GM20431 (cell line): ENCODE measurements around the gene PTPRA.
"Not testable (repeated sequence)": the region's sequence is repeated elsewhere in the genome, so short reads cannot be mapped to it uniquely, and the experiment has no call there.

Experiments
- in situ Hi-C: fragments of 300-500 bp; cut with MseI, MboI; formaldehyde crosslinking; loops from one replicate; pipeline ENCODE4 v1.15.0; 2020; ENCODE audit warnings: low sequenced_read_pairs; ENCODE audit not compliant: unreplicated experiment

Gene PTPRA

DNA sequence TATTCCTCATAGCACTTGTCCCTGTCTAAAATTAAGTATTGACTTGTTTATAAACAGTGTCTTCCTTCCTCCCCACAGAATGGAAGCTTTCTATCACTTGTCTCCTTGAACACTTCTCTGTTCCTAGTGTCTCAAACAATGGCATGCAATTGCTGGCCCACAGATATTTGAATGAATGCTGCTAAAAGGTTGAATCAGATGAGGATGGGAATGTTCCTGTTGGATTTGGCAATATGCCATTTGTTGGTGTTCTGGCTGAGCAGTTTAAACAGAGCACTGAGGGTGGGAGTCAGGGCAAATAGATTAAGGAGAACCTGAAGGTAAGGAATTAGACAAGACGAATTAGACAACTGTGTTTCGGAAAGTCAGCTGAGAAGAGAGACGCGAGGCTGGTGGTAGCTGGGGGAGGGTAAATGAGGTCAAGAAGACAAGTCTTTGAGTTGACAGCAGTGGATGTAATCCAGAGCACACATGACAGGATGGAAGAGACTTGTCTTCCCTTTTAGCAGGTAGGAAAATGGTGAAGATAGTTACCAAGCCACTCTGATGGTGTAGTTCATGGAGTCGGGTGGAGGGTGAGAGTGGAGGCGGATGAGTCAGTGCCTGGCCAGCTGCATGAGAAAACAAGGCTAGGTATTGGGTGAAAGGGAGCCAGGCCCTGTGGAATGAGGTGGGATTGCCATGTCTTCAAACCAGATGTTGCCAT, 111.8 kb downstream of the PTPRA start:
- in situ Hi-C loops = no loop called here

DNA sequence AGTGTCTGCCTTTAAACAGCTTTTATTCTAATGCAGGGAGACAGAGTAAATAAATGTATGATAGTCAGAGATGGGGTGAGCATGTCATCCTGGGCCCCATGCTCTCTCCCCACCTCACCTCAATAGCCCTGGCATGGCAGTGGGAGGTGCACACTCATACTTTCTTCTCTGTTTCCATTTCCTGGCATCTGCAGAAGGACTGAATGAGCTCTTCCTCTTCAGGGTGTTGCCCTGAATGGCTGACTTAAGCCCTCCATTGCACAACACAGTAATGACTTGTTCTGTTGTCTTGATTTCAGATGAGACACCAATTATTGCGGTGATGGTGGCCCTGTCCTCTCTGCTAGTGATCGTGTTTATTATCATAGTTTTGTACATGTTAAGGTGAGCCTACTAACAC, 113.2 kb downstream of the PTPRA start:
- in situ Hi-C loops = no loop called here

DNA sequence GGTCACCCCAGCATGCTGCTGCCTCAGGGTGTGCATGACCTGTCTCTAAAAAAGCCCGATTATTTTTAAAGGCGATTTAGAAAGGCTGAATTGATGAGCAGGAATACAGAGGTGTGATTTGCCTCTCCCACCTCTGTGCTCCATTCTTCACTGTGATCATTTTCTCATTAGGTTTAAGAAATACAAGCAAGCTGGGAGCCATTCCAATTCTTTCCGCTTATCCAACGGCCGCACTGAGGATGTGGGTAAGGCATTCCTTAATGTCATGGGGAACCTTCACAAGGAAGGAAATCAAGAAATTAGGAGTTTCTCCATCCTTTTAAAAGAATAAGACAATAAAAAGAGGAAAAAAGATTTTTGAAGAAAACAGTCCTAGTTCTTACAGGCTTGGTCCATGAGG, 114.6 kb downstream of the PTPRA start:
- in situ Hi-C loops = no loop called here

DNA sequence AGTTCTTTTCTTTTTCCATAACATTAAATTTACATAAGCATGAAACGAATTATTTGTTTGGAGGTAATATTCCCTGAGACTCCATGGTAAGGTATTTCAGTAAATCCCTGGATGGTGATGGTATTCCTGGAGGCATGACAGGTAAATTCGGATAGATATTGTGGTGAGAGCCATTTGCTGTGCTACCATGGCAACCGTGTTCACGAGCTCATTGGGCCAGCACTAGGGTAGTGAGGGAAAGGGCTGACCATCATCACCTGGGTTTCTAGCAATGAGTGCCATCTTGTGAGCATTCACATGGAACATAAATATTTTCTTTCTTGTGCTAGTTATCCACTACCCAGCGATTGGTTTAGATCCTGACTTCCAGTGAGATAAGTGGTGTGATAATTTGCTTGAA, 118.3 kb downstream of the PTPRA start:
- in situ Hi-C loops = no loop called here

DNA sequence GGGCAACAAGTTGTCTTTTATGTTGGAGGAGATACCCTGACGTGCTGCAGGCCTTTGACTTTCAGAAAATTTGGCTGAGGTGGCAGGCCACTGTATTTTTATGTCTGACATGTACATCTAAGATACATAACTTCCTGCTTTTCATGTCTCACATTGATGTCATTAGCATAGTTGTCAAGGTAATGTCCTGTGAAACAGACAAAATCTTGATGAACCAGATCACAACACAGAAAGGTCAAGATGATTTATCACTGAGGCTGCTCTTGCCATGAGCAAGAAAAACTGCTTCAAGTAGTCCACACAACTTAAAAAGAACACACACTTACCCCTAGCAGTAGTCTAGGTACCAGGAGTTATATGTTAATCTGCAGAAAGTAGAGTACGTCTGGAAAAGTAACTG, 120.0 kb downstream of the PTPRA start:
- in situ Hi-C loops = no loop called here

DNA sequence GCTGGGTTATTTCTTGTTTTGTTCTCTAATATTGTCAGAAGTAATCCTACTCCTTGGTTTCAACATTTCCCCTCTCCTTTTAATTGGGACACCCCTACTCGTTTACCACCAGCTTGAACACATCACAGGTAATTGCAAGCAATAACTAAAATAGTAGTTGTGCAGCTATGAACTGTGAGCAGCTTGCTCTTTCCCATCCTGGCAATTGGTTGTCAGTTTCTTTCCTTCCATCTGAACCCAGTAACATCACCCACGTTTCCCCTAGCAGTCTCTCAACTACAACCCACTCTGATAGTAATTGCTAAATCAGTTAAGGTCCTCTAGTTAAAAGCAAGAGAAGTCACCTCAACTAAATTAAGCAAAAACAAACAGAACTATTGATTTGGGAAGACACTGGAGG, 122.5 kb downstream of the PTPRA start:
- in situ Hi-C loops = no loop called here

DNA sequence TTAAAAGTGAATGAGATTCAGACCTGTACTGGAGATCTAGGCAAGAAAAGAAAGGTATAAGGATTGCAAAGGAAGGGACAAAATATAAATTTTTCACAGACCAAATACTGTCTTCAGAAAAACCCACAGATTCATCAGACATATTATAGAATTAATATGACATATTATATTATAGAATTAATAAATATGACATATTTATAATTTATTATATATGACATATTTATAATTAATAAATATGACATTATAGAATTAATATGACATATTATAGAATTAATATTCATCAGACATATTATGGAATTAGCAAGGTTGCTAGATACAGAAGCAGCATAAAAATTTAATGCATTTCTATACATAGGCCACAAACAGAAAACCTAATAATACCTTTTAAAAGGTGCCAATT, 125.4 kb downstream of the PTPRA start:
- in situ Hi-C loops = no loop called here

DNA sequence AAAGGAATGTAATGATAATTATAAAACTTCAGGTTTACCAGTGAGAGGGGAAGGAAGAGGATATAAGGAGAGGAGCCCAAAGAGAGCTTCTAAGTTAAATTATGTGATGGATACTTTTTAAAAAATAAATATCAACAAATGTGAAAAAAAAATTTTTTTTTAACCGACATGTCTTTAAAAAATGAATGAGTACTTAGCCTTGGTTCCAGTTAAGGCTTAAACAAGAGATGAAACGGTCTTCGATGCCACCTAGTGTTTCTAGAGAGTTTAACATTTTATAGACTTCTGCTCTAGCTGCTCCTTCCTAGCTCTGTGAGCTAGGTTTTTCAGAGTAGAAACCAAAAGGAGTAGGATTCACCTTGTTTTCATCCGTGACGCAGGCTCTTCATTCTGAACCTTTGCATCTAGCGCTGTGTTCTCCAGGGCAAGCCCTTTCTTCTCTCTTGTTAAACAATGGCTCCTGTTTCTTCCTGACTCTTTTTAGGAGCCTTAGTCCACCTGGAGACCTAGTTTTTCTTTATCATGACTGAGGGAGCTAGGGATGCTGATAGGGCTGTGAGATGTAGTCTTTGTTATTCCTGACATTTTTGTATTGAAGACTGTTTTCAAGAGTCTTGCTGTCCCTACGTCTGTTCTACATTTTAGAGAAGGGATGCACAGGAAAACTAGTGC, 127.7 kb downstream of the PTPRA start:
- in situ Hi-C loops = no loop called here

DNA sequence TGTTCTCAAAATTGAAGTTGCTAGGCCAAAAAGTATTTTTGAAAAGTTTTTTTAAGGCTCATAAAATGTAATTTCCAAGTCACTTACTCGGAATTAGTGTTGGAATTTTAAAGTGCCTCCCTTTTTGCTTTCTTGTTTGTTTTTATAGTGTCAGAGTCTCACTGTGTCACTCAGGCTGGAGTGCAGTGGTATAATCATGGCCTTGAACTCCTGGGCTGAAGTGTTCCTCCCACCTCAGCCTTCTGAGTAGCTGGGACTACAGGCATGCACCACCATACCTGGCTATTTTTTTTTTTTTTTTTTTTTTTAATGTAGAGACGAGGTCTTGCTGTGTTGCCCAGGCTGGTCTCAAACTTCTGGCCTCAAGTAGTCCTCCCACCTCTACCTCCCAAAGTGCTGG, 130.1 kb downstream of the PTPRA start:
- in situ Hi-C loops = no loop called here

DNA sequence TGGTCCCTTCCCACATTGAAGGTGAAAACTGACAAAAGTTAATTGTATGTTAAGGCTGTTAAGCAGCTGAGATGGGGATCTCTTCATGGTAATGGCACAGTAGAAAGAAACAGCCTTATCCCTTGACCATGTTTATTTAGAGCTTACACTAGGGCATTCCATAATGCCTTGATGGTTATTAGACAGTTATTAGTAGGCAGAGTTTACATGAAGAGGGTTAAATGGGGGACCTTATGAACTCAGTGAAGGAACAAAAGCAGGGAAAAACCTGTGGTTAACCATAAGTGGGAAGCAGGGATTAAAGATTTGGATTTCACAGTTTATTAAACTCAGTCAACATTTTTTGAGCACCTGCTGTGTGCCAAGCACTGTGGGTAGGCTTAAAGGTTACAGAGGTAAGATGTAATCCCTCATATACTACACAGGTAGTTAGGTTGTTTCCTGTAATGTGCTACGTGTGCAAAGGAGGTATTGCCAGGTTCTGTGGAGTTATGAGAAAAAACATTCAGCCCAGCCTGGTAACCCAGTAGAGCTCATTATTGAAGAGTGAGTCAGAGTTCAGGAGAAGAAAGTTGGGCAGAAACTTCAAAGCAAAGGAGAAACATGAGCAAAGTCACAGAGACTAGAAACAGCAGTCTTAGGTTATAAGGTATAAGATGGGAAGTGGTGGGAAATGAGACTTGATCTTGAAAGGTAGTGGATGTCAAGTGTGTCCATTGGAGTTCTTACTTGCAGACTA, 137.9 kb downstream of the PTPRA start:
- in situ Hi-C loops = no loop called here

DNA sequence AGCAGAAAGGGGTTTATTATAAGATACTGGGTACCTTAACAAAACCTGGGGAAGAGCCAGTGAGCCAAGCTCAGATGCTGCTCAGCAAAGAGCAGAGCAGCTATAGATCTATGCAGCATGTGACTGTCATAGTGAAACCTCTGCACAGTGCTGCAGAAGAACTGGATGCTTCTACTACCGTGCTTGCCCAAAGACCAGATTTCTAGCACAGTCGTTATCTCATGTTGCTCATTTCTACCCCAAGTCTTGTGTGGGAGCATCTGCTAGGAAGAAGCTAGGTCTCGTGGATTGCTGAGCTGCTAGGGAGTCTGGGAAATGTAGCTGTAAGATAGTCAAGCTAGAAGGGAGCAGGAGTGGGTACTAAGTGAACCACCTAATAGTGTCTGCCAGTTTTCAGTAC, 138.5 kb downstream of the PTPRA start:
- in situ Hi-C loops = no loop called here

DNA sequence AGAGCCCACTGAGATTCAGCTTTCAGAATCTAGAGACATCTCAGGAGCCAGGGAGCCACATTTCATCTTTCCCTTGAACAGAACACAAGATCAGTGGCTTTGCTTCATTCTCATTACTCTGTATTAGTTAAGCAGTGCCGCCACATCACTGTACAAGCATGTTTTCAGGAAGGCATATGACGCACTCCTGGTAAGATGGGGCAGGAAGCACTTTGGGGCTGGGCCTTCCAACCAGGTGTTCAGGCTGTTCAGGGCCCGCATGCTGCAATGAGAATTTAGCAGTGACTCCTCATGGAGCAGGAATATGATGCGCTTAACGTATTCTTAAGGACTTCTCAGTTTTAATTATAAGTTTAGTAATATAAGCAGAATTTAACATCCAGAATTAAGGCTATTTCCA, 140.5 kb downstream of the PTPRA start:
- in situ Hi-C loops = no loop called here

DNA sequence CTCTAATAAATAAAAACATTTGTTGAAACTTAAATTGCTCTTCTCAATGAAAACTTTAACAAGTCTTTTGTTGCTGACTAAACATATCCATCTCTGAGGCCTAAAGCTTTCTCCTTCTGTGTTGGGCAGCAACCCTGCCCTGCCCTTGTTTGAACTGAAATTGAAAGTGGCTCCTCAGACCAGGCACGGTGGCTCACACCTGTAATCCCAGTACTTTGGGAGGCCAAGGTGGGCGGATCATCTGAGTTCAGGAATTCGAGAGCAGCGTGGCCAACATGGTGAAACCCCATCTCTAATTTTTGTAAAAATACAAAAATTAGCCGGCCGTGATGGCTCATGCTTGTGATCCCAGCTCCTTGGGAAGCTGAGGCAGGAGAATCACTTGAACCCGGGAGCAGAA, 140.9 kb downstream of the PTPRA start:
- in situ Hi-C loops = no loop called here

DNA sequence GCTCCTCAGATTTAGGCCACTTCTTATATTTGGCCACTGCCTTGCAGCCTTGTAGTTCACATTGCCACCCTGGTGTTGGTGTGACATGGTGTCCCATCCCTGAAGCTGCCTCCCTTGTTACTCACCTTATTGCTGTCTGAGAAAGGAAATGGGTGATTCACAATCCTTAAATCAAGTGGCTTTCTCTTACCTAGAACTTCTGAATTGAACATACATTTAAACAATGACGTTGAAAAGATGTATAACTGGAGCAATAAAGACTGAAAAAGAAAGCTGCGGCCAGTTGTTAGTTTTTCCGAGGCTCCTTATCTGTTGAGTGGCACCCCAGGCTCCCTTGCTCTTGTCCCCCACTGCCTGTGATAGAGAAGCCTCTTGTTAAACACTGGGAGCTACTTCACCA, 141.4 kb downstream of the PTPRA start:
- in situ Hi-C loops = no loop called here

DNA sequence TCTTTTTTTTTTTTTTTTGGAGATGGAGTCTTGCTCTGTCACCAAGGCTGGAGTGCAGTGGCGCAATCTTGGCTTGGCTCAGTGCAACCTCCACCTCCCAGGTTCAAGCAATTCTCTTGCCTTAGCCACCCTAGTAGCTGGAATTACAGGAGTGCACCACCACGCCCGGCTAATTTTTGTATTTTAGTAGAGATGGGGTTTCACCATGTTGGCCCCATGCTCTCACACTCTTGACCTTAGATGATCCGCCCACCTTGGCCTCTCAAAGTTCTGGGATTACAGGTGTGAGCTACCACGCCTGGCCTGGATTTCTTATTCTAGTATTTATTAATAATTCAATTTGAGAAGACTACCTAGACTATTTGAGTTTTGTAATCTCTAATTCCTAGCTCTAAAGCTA, 142.0 kb downstream of the PTPRA start:
- in situ Hi-C loops = not testable (repeated sequence)

DNA sequence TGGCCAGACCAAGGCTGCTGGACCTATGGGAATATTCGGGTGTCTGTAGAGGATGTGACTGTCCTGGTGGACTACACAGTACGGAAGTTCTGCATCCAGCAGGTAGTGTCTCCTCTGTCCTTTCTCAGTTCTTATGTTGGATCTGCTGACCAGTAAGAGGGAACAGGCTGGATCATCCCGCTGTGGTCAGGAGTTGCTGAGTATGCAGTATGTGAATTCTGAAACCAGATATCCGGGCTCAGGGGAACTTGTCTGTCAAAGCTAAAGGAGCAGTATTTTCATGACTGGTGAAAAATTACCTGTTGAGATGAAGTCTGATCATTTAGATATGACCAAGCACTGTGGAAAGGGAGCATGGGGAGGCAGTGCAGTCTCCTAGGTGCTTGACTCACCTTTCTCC, 148.0 kb downstream of the PTPRA start:
- in situ Hi-C loops = no loop called here

DNA sequence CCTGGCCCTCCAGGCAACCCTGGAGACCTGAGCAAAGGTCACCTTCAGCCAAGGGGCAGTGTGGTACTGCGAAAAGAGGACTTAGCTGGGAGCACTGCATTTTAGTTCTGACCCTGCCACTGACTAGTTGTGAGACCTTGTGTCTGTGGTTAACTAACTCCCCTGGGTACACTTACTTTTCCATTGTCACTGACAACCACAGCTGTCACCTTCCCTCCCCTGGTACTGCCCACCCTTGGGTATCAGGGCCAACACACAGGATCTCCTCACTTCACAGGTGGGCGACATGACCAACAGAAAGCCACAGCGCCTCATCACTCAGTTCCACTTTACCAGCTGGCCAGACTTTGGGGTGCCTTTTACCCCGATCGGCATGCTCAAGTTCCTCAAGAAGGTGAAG, 148.5 kb downstream of the PTPRA start:
- in situ Hi-C loops = no loop called here

DNA sequence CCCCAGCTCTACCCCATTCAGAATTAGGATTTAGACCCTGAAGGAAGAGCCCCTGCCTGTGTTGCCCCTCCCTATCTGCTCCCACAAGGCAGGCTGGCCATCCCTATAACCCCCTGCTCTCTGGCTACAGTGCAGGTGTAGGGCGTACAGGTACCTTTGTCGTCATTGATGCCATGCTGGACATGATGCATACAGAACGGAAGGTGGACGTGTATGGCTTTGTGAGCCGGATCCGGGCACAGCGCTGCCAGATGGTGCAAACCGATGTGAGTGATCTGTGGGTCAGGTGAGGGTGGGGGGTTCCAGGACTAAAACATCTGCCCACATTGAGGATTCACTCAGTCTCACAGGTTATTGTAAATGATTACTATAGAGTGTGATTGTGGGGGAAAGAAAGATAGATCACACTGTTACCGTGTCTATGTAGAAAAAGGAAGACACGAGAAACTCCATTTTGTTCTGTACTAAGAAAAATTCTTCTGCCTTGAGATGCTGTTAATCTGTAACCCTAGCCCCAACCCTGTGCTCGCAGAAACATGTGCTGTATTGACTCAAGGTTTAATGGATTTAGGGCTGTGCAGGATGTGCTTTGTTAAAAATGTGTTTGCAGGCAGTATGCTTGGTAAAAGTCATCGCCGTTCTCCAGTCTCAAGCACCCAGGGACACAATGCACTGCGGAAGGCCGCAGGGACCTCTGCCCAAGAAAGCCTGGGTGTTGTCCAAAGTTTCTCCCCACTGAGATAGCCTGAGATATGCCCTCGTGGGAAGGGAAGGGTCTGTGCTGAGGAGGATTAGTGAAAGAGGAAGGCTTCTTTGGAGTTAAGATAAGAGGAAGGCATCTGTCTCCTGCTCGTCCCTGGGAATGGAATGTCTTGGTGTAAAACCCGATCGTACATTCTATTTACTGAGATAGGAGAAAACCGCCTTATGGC, 149.5 kb downstream of the PTPRA start:
- in situ Hi-C loops = not testable (repeated sequence)

DNA sequence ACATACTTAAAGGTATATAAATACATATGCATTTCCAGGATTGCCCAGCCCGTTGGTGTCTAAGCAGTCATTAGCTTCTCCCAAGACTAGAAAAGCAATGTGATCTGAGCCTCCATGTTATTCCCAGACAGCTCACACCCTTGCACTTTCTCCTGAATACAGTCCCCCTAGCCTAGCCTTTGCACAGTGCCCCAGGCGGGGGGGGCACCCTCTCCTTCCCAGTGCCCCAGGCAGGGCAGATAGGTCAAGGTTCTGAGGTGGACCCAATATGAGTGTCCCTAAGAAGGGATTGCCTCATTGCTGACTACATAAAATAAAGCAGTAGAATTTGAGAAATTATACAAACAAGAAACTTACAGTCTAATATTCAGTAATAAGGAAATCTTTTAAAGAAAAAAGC, 154.7 kb downstream of the PTPRA start:
- in situ Hi-C loops = no loop called here

DNA sequence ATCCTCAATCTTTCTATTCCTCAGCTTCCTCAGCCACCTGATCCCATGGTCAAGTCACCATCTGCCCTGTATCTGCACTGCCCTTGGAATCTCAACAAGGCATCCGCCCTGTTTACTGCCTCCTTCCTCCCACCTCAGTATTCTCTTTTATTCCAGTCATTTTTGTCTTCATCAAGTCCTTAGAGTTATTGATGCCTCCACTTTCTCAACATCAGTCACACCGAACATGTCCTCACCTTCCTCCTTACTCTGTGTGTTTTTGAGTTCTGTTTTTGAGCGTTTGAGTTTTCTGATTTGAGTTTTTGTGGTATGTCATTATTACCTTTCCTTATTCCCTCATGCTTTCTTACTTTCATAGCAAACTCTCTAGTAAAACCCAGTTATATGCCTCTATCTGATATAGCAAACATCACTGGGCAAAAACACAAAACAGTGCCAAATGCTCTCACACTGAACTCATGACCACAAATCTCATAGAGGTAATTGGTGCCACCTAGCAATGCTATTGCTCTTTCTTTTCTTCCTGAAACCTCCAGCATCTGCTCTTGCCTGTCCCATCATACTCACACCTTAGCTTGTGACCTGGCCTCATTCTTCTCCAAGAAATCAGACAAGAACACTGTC, 158.4 kb downstream of the PTPRA start:
- in situ Hi-C loops = no loop called here
